ENCODE data around the gene HPN.
"Not testable (repeated sequence)": the region's sequence is repeated elsewhere in the genome, so short reads cannot be mapped to it uniquely, and the experiment has no call there.

The HPN gene

GRCh38 chr19:35004517-35005255, 36.8 kb upstream of the HPN start:
- Histone ChIP-seq H3K4me3 (ENCODE audit: low read depth, low read length) (no peak overlapping the region), H3K9me3 (ENCODE audit: severe bottlenecking) (no peaks in the 10 kb centered on the region), H3K27ac (no peak overlapping the region), H3K27me3 (ENCODE audit: insufficient read depth, low read depth, severe bottlenecking) (no peaks in the 10 kb centered on the region), H3K36me3 (peaks cover 44% of the 10 kb centered on the region)
- no peak for DNase-seq
- no peak for TF ChIP-seq CTCF (IDR thresholded peaks at IDR 0.05; ENCODE audit: low read depth, low read length)

GRCh38 chr19:35005256-35005977, 36.1 kb upstream of the HPN start:
- H3K27me3 ChIP-seq (ENCODE audit: insufficient read depth, low read depth, severe bottlenecking) = no peaks in the 10 kb centered on the region
- DNase-seq = no peak
- no peaks in the 10 kb centered on the region for H3K9me3 ChIP-seq (ENCODE audit: severe bottlenecking)
- H3K4me3 ChIP-seq (ENCODE audit: low read depth, low read length) = no peak overlapping the region
- peaks cover 51% of the 10 kb centered on the region for H3K36me3 ChIP-seq
- TF ChIP-seq CTCF (IDR thresholded peaks at IDR 0.05; ENCODE audit: low read depth, low read length) = no peak
- H3K27ac ChIP-seq = no peak overlapping the region

- H3K27ac ChIP-seq = not testable (repeated sequence)
Observed at GRCh38 chr19:35006007-35006341, 35.5 kb upstream of the HPN start.

GRCh38 chr19:35006342-35006998, 35.1 kb upstream of the HPN start:
- Histone ChIP-seq H3K9me3 (ENCODE audit: severe bottlenecking) (no peaks in the 10 kb centered on the region), H3K27me3 (ENCODE audit: insufficient read depth, low read depth, severe bottlenecking) (no peaks in the 10 kb centered on the region), H3K4me3 (ENCODE audit: low read depth, low read length) (no peak overlapping the region), H3K27ac (no peak overlapping the region), H3K36me3 (peaks cover 57% of the 10 kb centered on the region)
- no peak for TF ChIP-seq CTCF (IDR thresholded peaks at IDR 0.05; ENCODE audit: low read depth, low read length)
- no peak for DNase-seq

More at GRCh38 chr19:35006007-35006341, 35.5 kb upstream of the HPN start:
- not testable (repeated sequence) for H3K4me3 ChIP-seq (ENCODE audit: low read depth, low read length); H3K27me3 ChIP-seq (ENCODE audit: insufficient read depth, low read depth, severe bottlenecking); DNase-seq; H3K9me3 ChIP-seq (ENCODE audit: severe bottlenecking)
- H3K36me3 ChIP-seq = peaks cover 55% of the 10 kb centered on the region

GRCh38 chr19:35006999-35007365, 34.5 kb upstream of the HPN start:
- H3K9me3 ChIP-seq (ENCODE audit: severe bottlenecking) = no peaks in the 10 kb centered on the region
- H3K27ac ChIP-seq = no peak overlapping the region
- no peak for DNase-seq
- TF ChIP-seq CTCF (IDR thresholded peaks at IDR 0.05; ENCODE audit: low read depth, low read length) = no peak
- H3K27me3 ChIP-seq (ENCODE audit: insufficient read depth, low read depth, severe bottlenecking) = no peaks in the 10 kb centered on the region
- no peak overlapping the region for H3K4me3 ChIP-seq (ENCODE audit: low read depth, low read length)
- H3K36me3 ChIP-seq = peaks cover 59% of the 10 kb centered on the region

GRCh38 chr19:35007427-35007826, 34.1 kb upstream of the HPN start:
- not testable (repeated sequence) for H3K4me3 ChIP-seq (ENCODE audit: low read depth, low read length); H3K27ac ChIP-seq; H3K9me3 ChIP-seq (ENCODE audit: severe bottlenecking); DNase-seq; H3K27me3 ChIP-seq (ENCODE audit: insufficient read depth, low read depth, severe bottlenecking)
- peaks cover 59% of the 10 kb centered on the region for H3K36me3 ChIP-seq

Measured in WERI-Rb-1 (cell line).